ENCODE results near the gene EEF1G.

- TF ChIP-seq CTCF (IDR thresholded peaks at IDR 0.05) (peak; percentile 40 to 64 (median 51)), POLR2A (IDR thresholded peaks at IDR 0.05) (no peak)
Measured at GRCh38 chr11:62593434-62594044, 19.8 kb upstream of the EEF1G start.
